Adipose tissue (tissue), 3 donors: ENCODE measurements around the gene IMMP2L. TPM values are rescaled to one million over a fixed set of nuclear protein-coding genes. Genes with fewer than 3 reads are reported as not detected.

Experiments used
- H3K27ac ChIP-seq: one replicate; pipeline ENCODE4 v1.5.1; 2013; ENCODE audit warnings: low read depth, low read length
- WGBS, 3 donors: extraction: QIAGEN DNeasy Blood & Tissue Kit; methylation state at CpG; one replicate each; pipeline ENCODE4 v1.1.7; 2013; 5-methylcytosine and 5-hydroxymethylcytosine counted together
- polyA plus RNA-seq, 3 donors: library from polyadenylated mRNA; stranded (reverse); fragments of 200-250 nt; gene quantifications; one replicate each; pipeline ENCODE4 v1.2.3, GENCODE V29; 2013
- donor health status: healthy with polysubstance abuse.
- donor health status: Bipolar disorder and iron deficiency.
- donor health status: healthy.

IMMP2L gene
- polyA plus RNA-seq, 3 donors = 9.6 to 18.6 (median 15.0) TPM

DNA sequence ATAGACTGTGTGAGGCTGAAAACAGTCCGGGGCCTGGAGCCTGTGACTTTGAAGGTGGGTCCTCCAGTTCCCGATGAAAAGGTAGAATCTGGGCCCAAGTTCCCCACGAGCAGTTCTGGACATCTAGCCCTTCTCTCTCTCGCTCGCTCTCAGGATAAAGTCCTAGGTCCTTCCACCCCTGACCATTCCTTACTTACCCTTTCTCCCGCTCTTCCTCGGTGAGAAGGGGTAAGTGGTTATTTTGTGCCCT, 713 bp downstream of the IMMP2L start:
- no peak overlapping the region for H3K27ac ChIP-seq
- 9 to 20% (median 11%) methylated on average over 7 of the region's 7 CpGs for WGBS, 3 donors

DNA sequence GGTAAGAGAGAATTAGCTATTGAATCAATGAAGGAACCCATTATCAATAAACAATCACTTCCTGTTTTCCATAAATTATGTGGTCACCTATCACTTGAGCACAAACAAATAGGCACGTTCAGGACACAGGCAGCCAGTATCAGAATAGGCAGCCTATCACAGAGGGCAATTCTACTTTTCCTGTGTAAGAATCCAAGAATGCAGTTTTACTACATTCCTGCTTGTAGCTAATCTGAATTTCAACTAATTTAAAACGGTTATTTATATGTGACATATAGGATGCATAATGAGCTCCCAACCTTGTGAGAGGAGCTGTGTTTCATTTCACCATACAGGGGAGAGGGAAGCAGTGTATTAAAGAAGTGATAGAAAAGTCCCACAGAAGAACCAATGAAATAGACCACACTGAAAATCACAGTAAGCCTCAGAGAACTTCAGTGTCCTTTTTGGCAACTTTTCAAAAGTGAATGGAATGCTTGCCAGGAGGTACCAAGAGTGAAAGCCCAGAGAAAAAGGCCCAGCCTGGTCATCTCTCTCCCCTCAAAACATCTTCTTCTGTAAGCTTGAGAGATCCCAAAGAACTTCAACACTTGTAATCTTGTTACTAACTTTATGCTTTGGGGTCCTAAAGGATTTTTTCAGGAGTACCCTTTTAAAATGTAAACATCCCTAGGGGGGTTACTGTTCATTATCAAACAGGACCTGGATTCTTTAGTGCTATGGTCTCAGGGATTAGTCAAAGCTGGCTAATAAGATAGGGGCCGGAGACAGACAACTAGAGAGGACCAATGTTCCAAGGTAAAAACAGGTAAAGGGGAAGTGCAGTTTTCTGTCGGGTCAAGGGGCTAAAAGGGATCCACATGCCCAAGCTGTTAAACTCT, 1.3 kb downstream of the IMMP2L start:
- WGBS, 3 donors = 18 to 42% (median 40%) methylated on average over 4 of the region's 4 CpGs
- no peak overlapping the region for H3K27ac ChIP-seq

DNA sequence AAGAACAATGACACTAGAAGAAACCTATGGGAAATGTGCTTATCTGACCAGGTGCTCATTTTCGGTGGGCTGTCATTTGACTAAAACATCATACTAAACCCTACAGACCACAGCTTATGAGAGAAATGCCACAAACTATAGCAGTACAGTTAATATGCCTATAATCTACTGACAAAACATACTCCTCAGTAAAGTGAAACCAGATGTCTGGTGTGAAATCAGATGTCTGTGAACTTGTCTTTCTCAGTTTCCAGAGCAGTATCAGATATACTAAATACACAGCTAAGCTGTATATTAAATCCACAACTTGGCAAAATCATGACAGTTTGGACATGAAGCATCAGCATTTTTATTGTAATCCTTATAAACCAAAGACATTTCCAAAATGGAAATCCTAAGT, 3.3 kb downstream of the IMMP2L start:
- 16 to 88% (median 73%) methylated on average over 1 of the region's 1 CpG for WGBS, 3 donors

DNA sequence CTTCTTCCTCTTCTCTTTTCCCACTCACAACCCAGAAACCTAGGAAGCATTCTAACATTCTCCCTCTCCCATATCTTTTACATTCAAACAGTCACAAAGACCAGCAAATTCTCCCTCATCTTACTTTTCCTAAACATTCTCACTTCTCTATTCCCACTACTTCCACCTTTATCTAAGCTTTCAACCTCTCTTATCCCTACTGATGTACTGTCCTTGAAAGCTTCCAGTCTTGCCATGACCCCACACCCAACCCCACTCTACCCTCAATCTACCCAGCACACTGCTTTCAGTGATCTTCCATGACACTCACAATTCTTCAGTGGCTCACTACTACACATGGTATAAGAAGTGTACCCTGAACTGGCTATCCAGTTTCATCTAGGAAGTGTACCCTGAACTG, 5.3 kb downstream of the IMMP2L start:
- no peak overlapping the region for H3K27ac ChIP-seq

More for the DNA sequence above, 3.3 kb downstream of the IMMP2L start:
- no peak overlapping the region for H3K27ac ChIP-seq

DNA sequence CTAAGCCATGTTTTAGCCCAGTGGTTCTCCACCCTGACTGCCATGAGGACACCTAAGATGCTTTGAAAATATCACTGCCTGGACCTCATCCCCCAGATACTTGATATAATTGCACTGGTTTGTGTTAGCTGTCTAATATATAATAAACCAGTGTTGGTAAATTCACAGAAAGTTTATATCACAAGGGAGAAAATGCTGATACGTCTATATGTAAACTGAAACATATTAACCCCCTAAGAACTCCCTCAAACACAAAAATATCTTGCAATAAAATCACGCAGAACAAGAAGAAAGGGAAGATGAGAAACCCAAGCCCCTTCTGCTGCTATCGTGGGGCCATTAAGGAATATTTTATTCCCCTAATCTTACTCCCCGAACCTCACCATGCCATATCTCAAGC, 8.2 kb downstream of the IMMP2L start:
- no peak overlapping the region for H3K27ac ChIP-seq
- 43 to 62% (median 47%) methylated on average over 4 of the region's 4 CpGs for WGBS, 3 donors

DNA sequence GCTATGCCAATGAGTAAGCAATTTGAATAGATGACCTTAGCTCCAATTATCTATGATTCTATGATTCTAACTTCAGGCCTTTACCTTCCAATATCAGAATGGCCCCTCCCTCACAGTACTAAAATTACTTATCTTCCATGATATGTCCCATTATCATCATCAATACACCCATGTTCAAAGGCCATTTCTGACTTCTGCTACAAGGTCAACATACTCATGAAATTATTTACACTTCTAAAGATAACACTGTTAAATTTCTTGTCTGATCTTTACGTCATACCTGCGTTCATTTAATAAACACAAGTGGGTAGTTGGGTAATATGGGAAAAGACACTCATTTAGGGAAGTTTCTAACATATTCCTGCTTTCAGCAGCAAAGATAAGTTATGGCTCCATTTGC, 21.2 kb downstream of the IMMP2L start:
- WGBS, 3 donors = 58 to 69% (median 63%) methylated on average over 2 of the region's 2 CpGs
- H3K27ac ChIP-seq = no peak overlapping the region

DNA sequence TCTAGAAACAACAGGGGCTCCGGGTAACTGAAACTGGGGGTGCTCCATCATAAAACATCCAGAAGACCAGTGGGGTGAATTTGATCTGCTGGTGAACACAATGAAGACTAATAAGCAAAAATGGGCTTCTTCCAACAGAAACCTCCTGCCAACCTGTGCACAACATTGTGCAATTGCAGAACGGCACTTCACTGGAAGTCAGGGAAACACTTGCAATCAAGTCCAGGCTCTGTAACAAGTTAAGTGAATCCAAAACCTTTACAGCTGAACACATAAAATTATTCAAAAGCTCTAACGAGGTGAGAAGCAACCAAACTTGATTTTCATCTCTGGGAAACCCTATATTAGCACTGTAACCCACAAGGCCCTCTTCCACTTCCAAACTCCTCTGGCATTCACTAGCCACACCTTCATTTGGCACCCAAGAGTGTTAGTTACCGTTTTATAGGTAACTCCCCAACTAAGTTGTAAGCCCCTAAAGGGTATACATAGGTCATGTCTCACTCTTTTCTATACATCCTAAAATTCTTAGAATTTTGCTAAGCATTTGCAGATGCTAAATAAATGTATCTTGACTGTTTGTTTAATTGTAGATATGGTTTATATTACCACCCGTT, 22.0 kb downstream of the IMMP2L start:
- no peak overlapping the region for H3K27ac ChIP-seq
- 77 to 85% (median 78%) methylated on average over 5 of the region's 5 CpGs for WGBS, 3 donors

DNA sequence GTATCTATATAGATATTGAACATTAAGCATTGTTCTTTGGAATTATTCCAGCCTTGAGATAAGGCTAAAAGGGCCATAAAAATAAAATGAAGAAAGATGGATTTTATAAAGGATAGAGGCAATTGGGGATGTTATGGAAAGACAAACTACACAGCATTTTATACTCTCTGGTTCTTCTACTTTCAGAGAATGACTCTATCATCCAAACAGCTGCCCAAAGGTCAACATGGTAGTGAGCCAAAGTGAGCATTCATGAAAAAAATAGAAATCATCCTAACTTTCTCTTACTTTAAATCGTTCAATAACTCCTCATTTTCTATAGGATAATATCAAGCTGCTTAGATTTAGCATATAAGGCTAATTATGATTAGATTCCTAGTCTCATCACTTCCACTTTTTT, 25.2 kb downstream of the IMMP2L start:
- no peak overlapping the region for H3K27ac ChIP-seq
- 69 to 86% (median 84%) methylated on average over 1 of the region's 1 CpG for WGBS, 3 donors

DNA sequence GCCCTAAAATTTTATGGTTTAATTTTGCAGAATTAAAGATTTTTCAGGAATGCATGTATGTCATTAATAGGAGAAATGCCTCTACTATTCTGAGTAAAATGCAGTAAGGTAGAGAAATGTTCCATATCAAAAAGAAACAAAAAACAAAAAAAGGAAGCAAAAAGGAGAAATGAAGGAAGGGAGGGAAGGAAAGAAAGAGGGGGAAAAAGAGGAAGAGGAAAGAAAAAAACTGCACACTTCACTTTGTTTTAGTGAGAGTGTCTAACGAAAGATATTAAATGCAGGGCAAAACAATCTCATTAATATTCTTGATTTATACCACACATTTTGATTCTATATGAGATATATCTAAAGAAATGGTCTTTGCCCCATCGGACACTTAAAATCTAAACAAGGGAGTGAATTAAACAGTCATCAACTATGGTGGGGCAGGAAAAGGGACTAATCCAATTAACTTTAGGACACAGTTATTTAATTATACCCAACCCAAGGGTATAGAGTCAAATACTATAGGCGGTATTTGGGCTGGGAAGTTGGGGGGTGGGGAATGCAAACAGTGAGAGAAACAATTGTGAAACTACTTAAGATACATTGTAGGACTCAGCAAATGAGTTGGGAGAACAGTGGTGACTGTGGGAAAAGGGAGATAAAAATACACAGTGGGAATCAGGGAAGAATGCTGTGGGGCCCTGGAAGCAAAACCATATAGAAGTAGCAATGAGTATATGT, 27.0 kb downstream of the IMMP2L start:
- 77 to 90% (median 80%) methylated on average over 3 of the region's 3 CpGs for WGBS, 3 donors
- no peak overlapping the region for H3K27ac ChIP-seq

DNA sequence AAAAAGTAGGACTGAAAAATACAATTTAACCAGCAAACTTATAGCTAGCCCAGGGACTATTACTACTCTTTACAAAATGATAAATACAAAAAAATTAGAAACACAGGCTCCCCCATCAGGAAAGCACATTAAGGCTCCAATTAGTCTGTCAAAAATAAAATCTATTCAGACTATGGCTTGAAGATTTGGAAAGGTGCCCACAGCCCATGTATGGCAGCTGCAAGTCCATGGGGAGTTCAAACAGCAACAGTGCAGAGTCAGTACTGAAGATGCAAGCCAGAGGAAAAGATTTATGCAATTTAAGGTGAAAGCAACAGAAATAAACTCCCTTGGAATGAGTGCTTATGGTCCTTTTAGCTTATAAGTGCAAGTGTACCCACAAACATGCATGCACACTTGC, 29.7 kb downstream of the IMMP2L start:
- no peak overlapping the region for H3K27ac ChIP-seq

DNA sequence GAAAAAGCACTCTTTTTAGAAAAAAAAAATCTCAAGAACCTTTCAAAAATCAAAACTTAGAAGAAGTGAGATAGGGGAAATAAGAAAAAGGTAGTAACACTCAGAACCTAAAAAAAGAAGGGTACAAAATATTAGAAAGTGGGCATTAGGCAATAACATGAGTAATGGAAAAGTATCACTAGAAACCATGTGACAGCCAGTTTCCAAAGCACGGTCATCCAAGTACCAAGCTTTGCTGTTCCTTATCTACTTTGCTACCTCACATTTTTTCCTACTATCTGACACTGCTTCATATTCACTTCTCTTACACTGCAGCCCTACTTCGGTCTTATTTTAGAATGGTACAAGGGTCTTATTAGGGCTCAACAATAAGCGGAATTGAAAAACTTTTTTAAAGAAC, 30.3 kb downstream of the IMMP2L start:
- no peak overlapping the region for H3K27ac ChIP-seq
- WGBS, 3 donors = 84 to 91% (median 88%) methylated on average over 3 of the region's 3 CpGs

DNA sequence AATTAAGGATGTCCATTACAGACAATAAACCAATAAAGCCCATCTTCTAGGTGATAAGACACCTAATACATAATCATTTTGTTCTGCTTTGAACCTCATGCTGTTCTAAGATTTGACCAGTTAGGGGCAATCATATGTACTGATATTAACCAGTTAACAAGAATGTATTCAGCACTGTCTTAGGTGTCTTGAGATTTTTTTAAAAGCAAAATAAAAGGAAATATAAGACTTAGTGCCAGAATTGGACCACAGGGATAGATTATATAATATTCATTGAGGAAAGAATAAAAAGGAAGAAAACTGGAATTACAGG, 32.0 kb downstream of the IMMP2L start:
- no peak overlapping the region for H3K27ac ChIP-seq

DNA sequence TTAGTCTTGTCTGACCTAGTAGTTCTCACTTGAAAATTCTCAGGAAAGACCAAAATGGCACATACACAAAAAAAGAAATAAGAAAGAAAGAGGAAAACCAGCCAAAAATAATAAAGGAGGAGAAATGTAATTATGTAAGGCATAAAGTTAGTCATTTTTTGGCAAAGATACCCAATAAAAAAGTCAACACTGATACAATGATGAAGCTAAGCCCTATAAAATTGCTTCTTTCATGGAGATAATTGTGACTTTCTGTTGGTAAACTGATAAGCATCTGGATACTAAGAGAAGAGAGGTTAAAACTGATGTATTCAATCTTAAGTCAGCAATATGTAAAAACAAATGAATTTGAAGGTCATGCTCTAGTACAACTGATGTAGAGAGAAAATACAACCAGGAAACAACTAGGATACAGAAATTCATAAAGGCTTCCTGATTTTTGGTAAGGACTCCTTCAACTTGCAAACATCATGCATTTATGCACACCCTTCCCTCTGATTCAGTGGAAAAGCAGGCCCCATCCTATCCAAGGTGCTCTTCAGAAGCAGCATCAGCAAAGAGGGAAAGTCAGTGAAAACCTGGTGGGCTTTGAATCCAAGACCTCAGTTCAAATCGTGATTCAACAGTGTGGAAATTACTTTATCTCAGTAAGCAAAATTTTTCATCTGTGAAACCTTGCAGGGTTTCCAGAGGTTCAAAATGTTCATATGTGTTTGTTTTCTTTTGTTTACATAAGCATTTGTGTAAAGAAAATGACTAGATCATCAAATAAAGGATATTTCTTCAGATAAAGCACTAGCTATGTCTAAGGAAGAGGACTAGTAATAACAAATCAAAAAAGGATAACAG, 32.6 kb downstream of the IMMP2L start:
- no peak overlapping the region for H3K27ac ChIP-seq
- 38 to 90% (median 84%) methylated on average over 1 of the region's 1 CpG for WGBS, 3 donors

DNA sequence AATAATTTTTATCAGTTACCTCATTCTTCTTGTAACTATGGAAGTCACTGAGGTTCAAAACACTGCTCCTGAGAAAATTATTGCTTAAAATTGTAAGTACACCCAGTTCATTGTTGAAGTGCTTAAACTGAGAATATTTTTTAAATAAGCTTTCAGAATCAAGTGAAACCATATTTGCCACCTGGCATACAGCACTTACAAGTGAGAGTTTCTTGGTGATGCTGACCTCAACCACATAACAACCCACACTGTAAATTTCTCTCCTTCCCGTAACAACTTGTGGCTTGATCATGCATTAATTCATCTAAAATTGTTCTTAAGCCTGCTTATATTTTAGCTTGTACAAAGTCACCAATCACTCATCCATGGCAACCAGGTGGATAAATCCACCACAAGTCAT, 34.0 kb downstream of the IMMP2L start:
- no peak overlapping the region for H3K27ac ChIP-seq
- 93 to 100% (median 94%) methylated on average over 1 of the region's 1 CpG for WGBS, 3 donors

DNA sequence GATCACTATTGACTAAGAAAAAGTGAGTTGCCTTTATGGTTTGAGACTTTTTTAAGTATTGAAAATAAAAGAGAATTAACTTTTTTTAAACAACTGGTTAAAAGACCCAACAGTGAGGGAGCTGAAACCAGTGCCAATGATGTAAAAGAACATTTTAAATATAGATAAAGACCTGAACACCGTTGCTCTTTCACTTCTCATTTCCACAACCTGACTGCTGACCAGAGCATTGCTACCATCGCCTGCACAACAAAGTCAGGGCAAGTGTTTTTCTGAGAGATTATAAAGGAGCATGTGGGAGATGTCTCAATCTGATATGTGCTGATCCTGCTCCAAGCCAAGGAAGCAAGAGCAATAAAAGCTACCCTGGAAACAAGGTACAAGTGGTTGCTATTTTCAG, 34.7 kb downstream of the IMMP2L start:
- no peak overlapping the region for H3K27ac ChIP-seq
- WGBS, 3 donors = 51 to 58% (median 51%) methylated on average over 2 of the region's 2 CpGs

DNA sequence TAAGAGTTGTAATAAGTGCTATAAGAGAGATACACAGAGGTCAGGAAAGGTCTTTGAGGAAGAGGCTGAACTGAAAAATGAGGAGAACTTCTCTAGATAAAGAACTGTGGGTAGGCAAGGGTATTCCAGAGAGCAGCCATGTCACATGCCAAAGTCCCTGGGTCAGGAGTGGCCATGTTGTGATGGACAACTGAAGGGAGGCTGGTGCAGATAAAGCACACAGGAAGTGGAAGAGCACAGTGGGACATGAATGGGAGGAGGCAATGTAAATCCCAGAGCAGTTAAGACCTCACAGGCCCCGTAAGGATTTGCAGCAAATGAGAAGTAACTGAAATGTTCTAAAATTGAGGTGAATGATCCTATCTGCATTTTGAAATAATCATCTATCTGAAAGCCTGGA, 37.2 kb downstream of the IMMP2L start:
- WGBS, 3 donors = 91 to 100% (median 94%) methylated on average over 1 of the region's 1 CpG
- H3K27ac ChIP-seq = no peak overlapping the region

DNA sequence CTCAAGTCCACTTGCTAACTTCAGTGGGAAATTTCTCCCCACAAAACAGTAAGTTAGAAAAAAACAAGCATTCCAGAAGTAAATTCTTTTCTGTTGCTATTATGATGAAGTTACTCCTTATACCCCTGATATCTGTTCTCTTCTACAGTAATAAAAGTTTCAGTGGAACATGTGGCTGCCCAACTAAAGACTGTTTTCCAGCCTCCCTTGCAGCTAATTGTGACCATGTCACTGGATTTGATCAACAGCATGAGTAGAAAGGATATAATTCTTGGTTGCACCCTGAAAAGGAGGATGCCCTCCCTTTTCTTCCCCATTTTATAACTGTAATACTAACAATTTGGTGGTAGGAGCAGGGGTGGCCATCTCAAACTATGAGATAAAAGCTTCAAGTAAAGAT, 40.6 kb downstream of the IMMP2L start:
- no peak overlapping the region for H3K27ac ChIP-seq

DNA sequence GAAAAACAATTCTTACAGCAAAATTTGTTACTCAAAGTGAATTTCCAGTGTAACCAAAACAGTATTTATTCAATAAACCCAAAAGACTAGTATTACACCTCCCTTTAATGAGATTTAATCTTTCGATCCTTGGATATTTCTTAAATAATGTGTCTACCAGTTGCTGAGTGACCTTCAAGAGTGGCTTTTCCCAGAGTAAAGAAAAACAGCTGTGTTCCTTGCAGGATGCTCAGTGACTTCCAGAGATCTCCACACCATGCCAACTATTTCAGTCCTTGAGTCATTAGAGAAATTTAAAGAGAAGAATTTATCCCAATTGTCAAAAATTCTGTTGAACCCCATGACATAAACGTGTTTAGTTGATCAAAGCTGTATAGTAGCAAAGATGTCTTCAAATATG, 44.0 kb downstream of the IMMP2L start:
- H3K27ac ChIP-seq = no peak overlapping the region
- WGBS, 3 donors = 75 to 87% (median 85%) methylated on average over 2 of the region's 2 CpGs

DNA sequence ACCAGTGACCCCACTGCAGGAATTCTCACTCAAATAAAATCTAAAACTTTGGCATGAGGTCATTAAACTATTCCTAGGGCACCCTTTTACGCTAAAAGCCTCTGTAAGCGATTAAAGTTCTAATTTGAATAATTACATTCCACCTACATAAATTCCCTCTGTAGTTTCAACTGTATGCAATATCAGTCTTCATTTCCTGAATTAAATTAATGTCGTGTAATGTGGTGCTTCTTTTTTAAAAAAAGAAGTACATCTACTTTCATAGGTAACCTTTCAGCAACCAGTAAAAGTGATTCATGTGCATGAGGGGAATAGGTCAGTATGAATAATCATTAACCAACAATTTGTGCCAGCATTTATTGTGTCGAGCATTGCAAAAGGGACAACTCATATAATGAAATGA, 44.7 kb downstream of the IMMP2L start:
- 69 to 88% (median 86%) methylated on average over 4 of the region's 4 CpGs for WGBS, 3 donors

More for the DNA sequence above, 44.7 kb downstream of the IMMP2L start:
- no peak overlapping the region for H3K27ac ChIP-seq
